ENCODE data around the gene ZNF764. TPM values are rescaled to one million over a fixed set of nuclear protein-coding genes. Genes with fewer than 3 reads are reported as not detected.

The ZNF764 gene
- total and polyA plus RNA-seq, 8 donors: 3.5 to 107 (median 10.5) TPM

GRCh38 chr16:30585400-30586191, 27.4 kb upstream of the ZNF764 start, which contains the start of gene ZNF785:
Gene ZNF785 (minus strand): TSS chr16:30585697. CDS start chr16:30585611, 86 bp downstream.
- peak; percentile 96 to 99 for DNase-seq
- H3K27me3 ChIP-seq: no peaks in the 10 kb centered on the region
- TF ChIP-seq EP300 (IDR thresholded peaks at IDR 0.05): no peak
- peak; percentile 79 to 97 (median 89) for TF ChIP-seq POLR2AphosphoS5 (IDR thresholded peaks at IDR 0.05)
- TF ChIP-seq CTCF (IDR thresholded peaks at IDR 0.05): peak in 4 of 7 experiments; percentile 16 to 38 (median 24)
- peaks cover 17 to 55% (median 41%) of the 10 kb centered on the region in 4 donors for H3K4me1 ChIP-seq
- WGBS, 5 donors: 0 to 1% (median 1%) methylated on average over 32 to 50 of the region's 50 CpGs
- intact Hi-C loops (cut with DNase I; ENCODE audit: low total_unique reads): no loop called here
- H3K36me3 ChIP-seq: peaks cover 15 to 34% (median 32%) of the 10 kb centered on the region in 4 donors
- peak within 1 kb of the TSS; percentile 67 to 83 (median 72) for H3K4me3 ChIP-seq
- peak within 1 kb of the TSS; percentile 80 to 93 (median 91) for H3K27ac ChIP-seq
- H3K9me3 ChIP-seq: no peaks in the 10 kb centered on the region

- Histone ChIP-seq H3K27me3 (no peaks in the 10 kb centered on the region), H3K36me3 (peaks cover 15 to 34% (median 33%) of the 10 kb centered on the region in 4 donors), H3K9me3 (no peaks in the 10 kb centered on the region), H3K4me3 (peak overlapping the region; percentile 67 to 83 (median 72)), H3K27ac (peak overlapping the region; percentile 80 to 93 (median 91)), H3K4me1 (peaks cover 17 to 56% (median 41%) of the 10 kb centered on the region in 4 donors)
- no peak for TF ChIP-seq EP300 (IDR thresholded peaks at IDR 0.05)
- TF ChIP-seq POLR2AphosphoS5 (IDR thresholded peaks at IDR 0.05): no peak
- TF ChIP-seq CTCF (IDR thresholded peaks at IDR 0.05): no peak
- TF ChIP-seq POLR2A (IDR thresholded peaks at IDR 0.05): no peak
- 0 to 3% (median 2%) methylated on average over 9 to 23 of the region's 23 CpGs for whole genome bisulfite sequencing, 5 donors
- intact Hi-C loops (cut with DNase I; ENCODE audit: low total_unique reads): no loop called here
- no peak for DNase-seq
Observed at GRCh38 chr16:30585022-30585399, 26.8 kb upstream of the ZNF764 start.

- H3K9me3 ChIP-seq: no peaks in the 10 kb centered on the region
- intact Hi-C loops (cut with DNase I; ENCODE audit: low total_unique reads): no loop called here
- peaks cover 15 to 55% (median 55%) of the 10 kb centered on the region in 4 donors for H3K36me3 ChIP-seq
- no peaks in the 10 kb centered on the region for H3K27me3 ChIP-seq
- H3K4me3 ChIP-seq: no peak overlapping the region
- TF ChIP-seq POLR2AphosphoS5 (IDR thresholded peaks at IDR 0.05): no peak
- TF ChIP-seq CTCF (IDR thresholded peaks at IDR 0.05): no peak
- no peak for TF ChIP-seq POLR2A (IDR thresholded peaks at IDR 0.05)
- TF ChIP-seq EP300 (IDR thresholded peaks at IDR 0.05): no peak
- peaks cover 17 to 56% (median 41%) of the 10 kb centered on the region in 4 donors for H3K4me1 ChIP-seq
- no peak overlapping the region for H3K27ac ChIP-seq
- DNase-seq: no peak
- WGBS, 5 donors: 94 to 97% (median 95%) methylated on average over 43 to 48 of the region's 48 CpGs
Observed at GRCh38 chr16:30582611-30583340, 24.6 kb upstream of the ZNF764 start.

- Histone ChIP-seq H3K36me3 (peaks cover 18 to 66% (median 61%) of the 10 kb centered on the region in 4 donors), H3K27me3 (no peaks in the 10 kb centered on the region), H3K9me3 (no peaks in the 10 kb centered on the region), H3K4me3 (no peak overlapping the region), H3K27ac (no peak overlapping the region), H3K4me1 (peaks cover 17 to 50% (median 37%) of the 10 kb centered on the region in 4 donors)
- TF ChIP-seq CTCF (IDR thresholded peaks at IDR 0.05): no peak
- TF ChIP-seq EP300 (IDR thresholded peaks at IDR 0.05): no peak
- TF ChIP-seq POLR2A (IDR thresholded peaks at IDR 0.05): no peak
- no peak for TF ChIP-seq POLR2AphosphoS5 (IDR thresholded peaks at IDR 0.05)
- intact Hi-C loops (cut with DNase I; ENCODE audit: low total_unique reads): no loop called here
- no peak for DNase-seq
- 73 to 78% (median 77%) methylated on average over 7 of the region's 7 CpGs for WGBS, 5 donors
Observed at GRCh38 chr16:30581457-30581856, 23.3 kb upstream of the ZNF764 start.
